ENCODE measurements around the gene ERBB4. TPM values are rescaled to one million over a fixed set of nuclear protein-coding genes. Genes with fewer than 3 reads are reported as not detected.

ERBB4 gene
- total and polyA plus RNA-seq, 7 donors = under 0.01 to 0.33 (median 0.08) TPM; not detected in 1

DNA sequence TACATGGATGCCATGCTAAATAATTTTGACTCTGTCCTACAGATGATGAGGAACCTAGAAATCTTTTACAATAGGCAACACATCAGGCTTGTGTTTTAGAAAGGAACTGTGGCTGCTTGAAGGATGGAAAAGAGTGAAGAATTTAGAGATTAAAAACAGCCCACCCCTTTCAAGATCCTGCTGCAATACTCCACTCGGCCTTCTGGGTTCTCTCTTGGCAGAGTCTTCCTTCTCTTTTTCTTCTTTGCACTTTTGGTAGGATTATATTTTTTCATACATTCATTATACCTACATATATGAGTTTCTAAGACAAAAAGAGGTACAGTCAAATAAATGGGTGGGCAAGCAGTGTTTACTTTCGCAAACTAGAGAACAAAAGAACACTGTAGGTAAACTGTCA is 474.3 kb downstream of the ERBB4 start:
- Histone ChIP-seq H3K36me3 (no peaks in the 10 kb centered on the region), H3K27ac (no peak overlapping the region), H3K4me3 (no peak overlapping the region), H3K9me3 (no peaks in the 10 kb centered on the region), H3K4me1 (no peaks in the 10 kb centered on the region), H3K27me3 (no peaks in the 10 kb centered on the region)
- DNase-seq = no peak
- WGBS, 2 donors = 74 to 81% methylated on average over 2 of the region's 2 CpGs
- TF ChIP-seq EP300 (IDR thresholded peaks at IDR 0.05) (no peak), POLR2A (IDR thresholded peaks at IDR 0.05) (no peak), POLR2AphosphoS5 (IDR thresholded peaks at IDR 0.05) (no peak)
- TF ChIP-seq, protein P1, sequence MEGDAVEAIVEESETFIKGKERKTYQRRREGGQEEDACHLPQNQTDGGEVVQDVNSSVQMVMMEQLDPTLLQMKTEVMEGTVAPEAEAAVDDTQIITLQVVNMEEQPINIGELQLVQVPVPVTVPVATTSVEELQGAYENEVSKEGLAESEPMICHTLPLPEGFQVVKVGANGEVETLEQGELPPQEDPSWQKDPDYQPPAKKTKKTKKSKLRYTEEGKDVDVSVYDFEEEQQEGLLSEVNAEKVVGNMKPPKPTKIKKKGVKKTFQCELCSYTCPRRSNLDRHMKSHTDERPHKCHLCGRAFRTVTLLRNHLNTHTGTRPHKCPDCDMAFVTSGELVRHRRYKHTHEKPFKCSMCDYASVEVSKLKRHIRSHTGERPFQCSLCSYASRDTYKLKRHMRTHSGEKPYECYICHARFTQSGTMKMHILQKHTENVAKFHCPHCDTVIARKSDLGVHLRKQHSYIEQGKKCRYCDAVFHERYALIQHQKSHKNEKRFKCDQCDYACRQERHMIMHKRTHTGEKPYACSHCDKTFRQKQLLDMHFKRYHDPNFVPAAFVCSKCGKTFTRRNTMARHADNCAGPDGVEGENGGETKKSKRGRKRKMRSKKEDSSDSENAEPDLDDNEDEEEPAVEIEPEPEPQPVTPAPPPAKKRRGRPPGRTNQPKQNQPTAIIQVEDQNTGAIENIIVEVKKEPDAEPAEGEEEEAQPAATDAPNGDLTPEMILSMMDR (IDR thresholded peaks at IDR 0.05) = no peak
- intact Hi-C loops (cut with DNase I) = no loop called here

DNA sequence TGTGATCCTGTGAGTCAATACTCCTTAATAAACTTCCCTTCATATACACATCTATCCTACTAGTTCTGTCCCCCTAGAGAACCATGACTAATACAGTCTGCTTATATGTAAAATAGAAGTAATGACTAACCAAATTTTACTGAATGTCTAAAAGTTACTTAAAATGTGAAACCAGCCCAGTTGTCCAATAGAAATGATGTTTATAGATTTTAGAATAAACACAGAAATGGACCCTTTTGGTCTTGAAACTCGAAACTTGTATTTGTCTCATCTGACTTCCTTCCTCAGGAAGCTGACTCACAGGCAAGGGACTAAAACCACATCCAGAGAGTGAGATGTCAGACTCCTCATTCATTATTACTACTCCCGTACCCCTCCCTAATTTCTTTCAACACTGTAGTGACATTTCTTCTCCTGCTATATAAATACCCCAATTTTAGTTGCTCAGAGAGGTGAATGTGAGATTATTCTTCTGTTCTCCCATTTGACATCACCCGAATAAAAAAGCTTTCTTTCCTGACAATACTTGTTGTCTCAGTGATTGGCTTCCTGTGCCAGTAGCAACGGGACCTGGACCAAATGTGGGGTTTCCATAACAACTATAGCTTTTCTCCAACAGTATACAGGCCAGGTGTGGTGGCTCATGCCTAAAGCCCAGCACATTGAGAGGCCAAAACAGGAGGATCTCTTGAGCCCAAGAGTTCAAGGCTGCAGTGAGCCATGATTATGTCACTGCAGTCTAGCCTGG is 486.0 kb downstream of the ERBB4 start:
- 57 to 58% methylated on average over 4 of the region's 4 CpGs for WGBS, 2 donors
- Histone ChIP-seq H3K4me3 (no peak overlapping the region), H3K9me3 (peaks cover 0 to 11% (median 3%) of the 10 kb centered on the region in 4 donors), H3K27ac (no peak overlapping the region), H3K36me3 (no peaks in the 10 kb centered on the region), H3K4me1 (no peaks in the 10 kb centered on the region), H3K27me3 (no peaks in the 10 kb centered on the region)
- TF ChIP-seq POLR2AphosphoS5 (IDR thresholded peaks at IDR 0.05) = no peak
- TF ChIP-seq POLR2A (IDR thresholded peaks at IDR 0.05) = no peak
- intact Hi-C loops (cut with DNase I) = no loop called here
- no peak for DNase-seq

DNA sequence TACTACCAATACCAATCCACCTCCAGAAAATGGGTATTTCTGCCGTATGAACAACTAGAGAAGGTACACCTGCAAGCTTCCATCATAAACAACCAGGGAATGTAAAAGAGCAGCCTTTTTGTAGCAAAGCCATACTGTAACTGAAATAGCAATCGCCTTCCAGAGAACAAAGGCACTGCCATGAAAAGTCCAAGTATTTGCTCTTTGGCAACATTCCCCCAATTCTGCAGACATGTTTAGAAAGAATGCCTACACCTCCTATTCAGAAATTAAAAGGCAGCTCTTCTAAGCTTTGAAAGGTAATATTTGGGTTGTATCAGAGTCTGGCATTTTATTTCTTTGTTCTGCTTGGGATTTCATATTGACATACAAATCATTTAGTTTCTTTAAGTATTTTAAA is 487.7 kb downstream of the ERBB4 start:
- H3K9me3 ChIP-seq = peaks cover 0 to 11% (median 3%) of the 10 kb centered on the region in 4 donors
- no peaks in the 10 kb centered on the region for H3K4me1 ChIP-seq
- DNase-seq = no peak
- H3K36me3 ChIP-seq = no peaks in the 10 kb centered on the region
- TF ChIP-seq EP300 (IDR thresholded peaks at IDR 0.05) (no peak), POLR2AphosphoS5 (IDR thresholded peaks at IDR 0.05) (no peak), POLR2A (IDR thresholded peaks at IDR 0.05) (no peak)
- TF ChIP-seq, protein P1 (IDR thresholded peaks at IDR 0.05) = no peak
- H3K4me3 ChIP-seq = no peak overlapping the region
- 90 to 92% methylated on average over 2 of the region's 2 CpGs for WGBS, 2 donors
- intact Hi-C loops (cut with DNase I) = no loop called here
- no peak overlapping the region for H3K27ac ChIP-seq
- no peaks in the 10 kb centered on the region for H3K27me3 ChIP-seq

DNA sequence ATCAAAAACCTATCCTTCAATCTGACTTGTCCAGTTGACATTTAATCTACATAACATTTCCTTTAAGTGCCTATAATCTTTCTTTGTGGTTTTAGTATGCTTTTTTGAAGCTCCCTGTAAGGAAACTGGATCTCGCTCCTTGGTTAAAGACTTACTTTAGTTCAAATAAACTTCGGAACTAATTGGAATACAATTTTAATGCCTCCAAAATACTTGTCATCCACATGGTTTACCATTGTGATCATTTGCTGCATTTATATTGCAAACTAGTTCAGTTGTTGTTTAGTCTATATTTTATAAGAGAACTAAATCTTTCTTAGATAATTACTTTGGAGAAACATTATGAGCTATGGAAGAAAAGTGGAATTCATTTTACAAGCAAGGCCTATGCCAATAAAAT is 496.0 kb downstream of the ERBB4 start:
- no peaks in the 10 kb centered on the region for H3K36me3 ChIP-seq
- TF ChIP-seq EP300 (IDR thresholded peaks at IDR 0.05) = no peak
- TF ChIP-seq, protein P1 (IDR thresholded peaks at IDR 0.05) = no peak
- no peak for TF ChIP-seq POLR2AphosphoS5 (IDR thresholded peaks at IDR 0.05)
- TF ChIP-seq POLR2A (IDR thresholded peaks at IDR 0.05) = no peak
- no peak for DNase-seq
- no peaks in the 10 kb centered on the region for H3K9me3 ChIP-seq
- H3K4me3 ChIP-seq = no peak overlapping the region
- no peak overlapping the region for H3K27ac ChIP-seq
- 30 to 60% methylated on average over 2 of the region's 2 CpGs for WGBS, 2 donors
- intact Hi-C loops (cut with DNase I) = no loop called here
- H3K4me1 ChIP-seq = no peaks in the 10 kb centered on the region
- H3K27me3 ChIP-seq = no peaks in the 10 kb centered on the region

DNA sequence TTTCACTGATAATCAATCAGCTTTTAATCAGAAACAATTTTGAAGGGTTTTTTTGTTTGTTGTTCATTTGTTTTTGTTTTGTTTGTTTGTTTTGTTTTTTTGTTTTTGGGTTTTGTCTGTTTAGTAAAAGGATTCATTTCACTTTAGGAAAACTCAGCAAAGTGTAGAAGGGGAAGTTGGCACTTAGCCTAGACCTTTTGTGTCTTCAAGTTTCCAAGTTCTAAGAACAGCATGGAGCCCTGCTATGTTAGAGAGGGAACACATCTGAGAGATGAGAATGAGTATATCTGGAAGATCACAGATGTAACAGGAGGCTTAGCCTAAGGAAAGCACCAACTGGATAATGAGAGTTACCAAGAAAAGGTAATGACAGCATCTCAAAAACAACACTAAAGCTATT is 501.5 kb downstream of the ERBB4 start:
- TF ChIP-seq POLR2AphosphoS5 (IDR thresholded peaks at IDR 0.05) (no peak), EP300 (IDR thresholded peaks at IDR 0.05) (no peak), POLR2A (IDR thresholded peaks at IDR 0.05) (no peak)
- TF ChIP-seq, protein P1 (IDR thresholded peaks at IDR 0.05) = no peak
- Histone ChIP-seq H3K27me3 (no peaks in the 10 kb centered on the region), H3K4me3 (no peak overlapping the region), H3K9me3 (no peaks in the 10 kb centered on the region), H3K4me1 (peaks cover 0 to 2% (median 0%) of the 10 kb centered on the region in 4 donors), H3K36me3 (no peaks in the 10 kb centered on the region), H3K27ac (no peak overlapping the region)
- intact Hi-C loops (cut with DNase I) = no loop called here
- no peak for DNase-seq
